Stomach (tissue), 4 donors: Measurements from ENCODE around the gene DOK3.

Source experiments
- EP300 ChIP-seq: sonication (generic); formaldehyde crosslinking; IDR thresholded peaks from one replicate; pipeline ENCODE4 v1.6.1; 2017; ENCODE audit warnings: antibody characterized with exemption
- TF ChIP-seq, protein P1 (sequence below), 7 experiments: fragments of 450-650 bp in 4 of 7; fragments of 200-600 bp in 3 of 7; sonication (generic) in 3 of 7; IDR thresholded peaks; one replicate each; pipeline ENCODE4 v1.5.1; 2016 to 2019; ENCODE audit warnings: antibody characterized with exemption in 7 of 7, control low read depth in 2 of 7, mild to moderate bottlenecking in 1 of 7

GRCh38 chr5:177512736-177513380 is 3.2 kb upstream of the DOK3 start:
- TF ChIP-seq EP300: no peak
- TF ChIP-seq, protein P1, sequence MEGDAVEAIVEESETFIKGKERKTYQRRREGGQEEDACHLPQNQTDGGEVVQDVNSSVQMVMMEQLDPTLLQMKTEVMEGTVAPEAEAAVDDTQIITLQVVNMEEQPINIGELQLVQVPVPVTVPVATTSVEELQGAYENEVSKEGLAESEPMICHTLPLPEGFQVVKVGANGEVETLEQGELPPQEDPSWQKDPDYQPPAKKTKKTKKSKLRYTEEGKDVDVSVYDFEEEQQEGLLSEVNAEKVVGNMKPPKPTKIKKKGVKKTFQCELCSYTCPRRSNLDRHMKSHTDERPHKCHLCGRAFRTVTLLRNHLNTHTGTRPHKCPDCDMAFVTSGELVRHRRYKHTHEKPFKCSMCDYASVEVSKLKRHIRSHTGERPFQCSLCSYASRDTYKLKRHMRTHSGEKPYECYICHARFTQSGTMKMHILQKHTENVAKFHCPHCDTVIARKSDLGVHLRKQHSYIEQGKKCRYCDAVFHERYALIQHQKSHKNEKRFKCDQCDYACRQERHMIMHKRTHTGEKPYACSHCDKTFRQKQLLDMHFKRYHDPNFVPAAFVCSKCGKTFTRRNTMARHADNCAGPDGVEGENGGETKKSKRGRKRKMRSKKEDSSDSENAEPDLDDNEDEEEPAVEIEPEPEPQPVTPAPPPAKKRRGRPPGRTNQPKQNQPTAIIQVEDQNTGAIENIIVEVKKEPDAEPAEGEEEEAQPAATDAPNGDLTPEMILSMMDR (IDR thresholded peaks at IDR 0.05): no peak
